Measurements from ENCODE around the gene ABHD12B. TPM values are rescaled to one million over a fixed set of nuclear protein-coding genes. Genes with fewer than 3 reads are reported as not detected.

The ABHD12B gene
- total and polyA plus RNA-seq, 2 of the 13 experiments (the other 11 are each of a cell fraction or from before 2014, with no cell fraction given), result not detected

- TF ChIP-seq ZBTB38 (CRISPR knock-in tag; IDR thresholded peaks at IDR 0.05) (peak; percentile 35; the same call in 1 of the 2 replicates), SYNCRIP (IDR thresholded peaks at IDR 0.05; ENCODE audit: insufficient read depth, low read depth, low read length) (no peak), SP5 (CRISPR knock-in tag; IDR thresholded peaks at IDR 0.05; ENCODE audit: borderline replicate concordance, low read depth) (peak; percentile 57; the same call in 1 of the 2 replicates), ZNF331 (CRISPR knock-in tag; IDR thresholded peaks at IDR 0.05) (peak; percentile 27; the same call in 1 of the 2 replicates), PBX3 (CRISPR knock-in tag; IDR thresholded peaks at IDR 0.05; ENCODE audit: borderline replicate concordance) (no peak), NFIB (CRISPR knock-in tag; IDR thresholded peaks at IDR 0.05; ENCODE audit: borderline replicate concordance) (no peak), ZZZ3 (CRISPR knock-in tag; IDR thresholded peaks at IDR 0.05; ENCODE audit: borderline replicate concordance) (no peak), GRHL1 (CRISPR knock-in tag; conservative IDR thresholded peaks at IDR 0.05) (no peak), SP140L (CRISPR knock-in tag; IDR thresholded peaks at IDR 0.05; ENCODE audit: borderline replicate concordance) (no peak), THRA (CRISPR knock-in tag; IDR thresholded peaks at IDR 0.05; ENCODE audit: borderline replicate concordance) (0 out of 2 replicates have a peak, but pooled peaks have one; percentile 35), ZFP36L1 (CRISPR knock-in tag; IDR thresholded peaks at IDR 0.05) (no peak), ZNF430 (CRISPR knock-in tag; IDR thresholded peaks at IDR 0.05) (no peak), ZNF720 (CRISPR knock-in tag; IDR thresholded peaks at IDR 0.05) (no peak)
- TF ChIP-seq, protein P1, sequence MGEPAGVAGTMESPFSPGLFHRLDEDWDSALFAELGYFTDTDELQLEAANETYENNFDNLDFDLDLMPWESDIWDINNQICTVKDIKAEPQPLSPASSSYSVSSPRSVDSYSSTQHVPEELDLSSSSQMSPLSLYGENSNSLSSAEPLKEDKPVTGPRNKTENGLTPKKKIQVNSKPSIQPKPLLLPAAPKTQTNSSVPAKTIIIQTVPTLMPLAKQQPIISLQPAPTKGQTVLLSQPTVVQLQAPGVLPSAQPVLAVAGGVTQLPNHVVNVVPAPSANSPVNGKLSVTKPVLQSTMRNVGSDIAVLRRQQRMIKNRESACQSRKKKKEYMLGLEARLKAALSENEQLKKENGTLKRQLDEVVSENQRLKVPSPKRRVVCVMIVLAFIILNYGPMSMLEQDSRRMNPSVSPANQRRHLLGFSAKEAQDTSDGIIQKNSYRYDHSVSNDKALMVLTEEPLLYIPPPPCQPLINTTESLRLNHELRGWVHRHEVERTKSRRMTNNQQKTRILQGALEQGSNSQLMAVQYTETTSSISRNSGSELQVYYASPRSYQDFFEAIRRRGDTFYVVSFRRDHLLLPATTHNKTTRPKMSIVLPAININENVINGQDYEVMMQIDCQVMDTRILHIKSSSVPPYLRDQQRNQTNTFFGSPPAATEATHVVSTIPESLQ (CRISPR knock-in tag; conservative IDR thresholded peaks at IDR 0.05), result 0 out of 2 replicates have a peak, but pooled peaks have one; percentile 13
- TF ChIP-seq, protein P2, sequence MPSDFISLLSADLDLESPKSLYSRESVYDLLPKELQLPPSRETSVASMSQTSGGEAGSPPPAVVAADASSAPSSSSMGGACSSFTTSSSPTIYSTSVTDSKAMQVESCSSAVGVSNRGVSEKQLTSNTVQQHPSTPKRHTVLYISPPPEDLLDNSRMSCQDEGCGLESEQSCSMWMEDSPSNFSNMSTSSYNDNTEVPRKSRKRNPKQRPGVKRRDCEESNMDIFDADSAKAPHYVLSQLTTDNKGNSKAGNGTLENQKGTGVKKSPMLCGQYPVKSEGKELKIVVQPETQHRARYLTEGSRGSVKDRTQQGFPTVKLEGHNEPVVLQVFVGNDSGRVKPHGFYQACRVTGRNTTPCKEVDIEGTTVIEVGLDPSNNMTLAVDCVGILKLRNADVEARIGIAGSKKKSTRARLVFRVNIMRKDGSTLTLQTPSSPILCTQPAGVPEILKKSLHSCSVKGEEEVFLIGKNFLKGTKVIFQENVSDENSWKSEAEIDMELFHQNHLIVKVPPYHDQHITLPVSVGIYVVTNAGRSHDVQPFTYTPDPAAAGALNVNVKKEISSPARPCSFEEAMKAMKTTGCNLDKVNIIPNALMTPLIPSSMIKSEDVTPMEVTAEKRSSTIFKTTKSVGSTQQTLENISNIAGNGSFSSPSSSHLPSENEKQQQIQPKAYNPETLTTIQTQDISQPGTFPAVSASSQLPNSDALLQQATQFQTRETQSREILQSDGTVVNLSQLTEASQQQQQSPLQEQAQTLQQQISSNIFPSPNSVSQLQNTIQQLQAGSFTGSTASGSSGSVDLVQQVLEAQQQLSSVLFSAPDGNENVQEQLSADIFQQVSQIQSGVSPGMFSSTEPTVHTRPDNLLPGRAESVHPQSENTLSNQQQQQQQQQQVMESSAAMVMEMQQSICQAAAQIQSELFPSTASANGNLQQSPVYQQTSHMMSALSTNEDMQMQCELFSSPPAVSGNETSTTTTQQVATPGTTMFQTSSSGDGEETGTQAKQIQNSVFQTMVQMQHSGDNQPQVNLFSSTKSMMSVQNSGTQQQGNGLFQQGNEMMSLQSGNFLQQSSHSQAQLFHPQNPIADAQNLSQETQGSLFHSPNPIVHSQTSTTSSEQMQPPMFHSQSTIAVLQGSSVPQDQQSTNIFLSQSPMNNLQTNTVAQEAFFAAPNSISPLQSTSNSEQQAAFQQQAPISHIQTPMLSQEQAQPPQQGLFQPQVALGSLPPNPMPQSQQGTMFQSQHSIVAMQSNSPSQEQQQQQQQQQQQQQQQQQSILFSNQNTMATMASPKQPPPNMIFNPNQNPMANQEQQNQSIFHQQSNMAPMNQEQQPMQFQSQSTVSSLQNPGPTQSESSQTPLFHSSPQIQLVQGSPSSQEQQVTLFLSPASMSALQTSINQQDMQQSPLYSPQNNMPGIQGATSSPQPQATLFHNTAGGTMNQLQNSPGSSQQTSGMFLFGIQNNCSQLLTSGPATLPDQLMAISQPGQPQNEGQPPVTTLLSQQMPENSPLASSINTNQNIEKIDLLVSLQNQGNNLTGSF (CRISPR knock-in tag; IDR thresholded peaks at IDR 0.05), result 0 out of 2 replicates have a peak, but pooled peaks have one; percentile 58
These were observed 71.5 kb downstream of the ABHD12B start (continued) for GRCh38 chr14:50943261-50943942.
